GM21526 (cell line): ENCODE data around the gene GANAB.
A peak's percentile ranks its signal among the peaks of the same experiment; 100 is the strongest.
"Not testable (repeated sequence)": the region's sequence is repeated elsewhere in the genome, so short reads cannot be mapped to it uniquely, and the experiment has no call there.

Experiments
- ATAC-seq: cut with Tn5 transposase; IDR thresholded peaks from one replicate; pipeline ENCODE4 v1.9.1; 2021; ENCODE audit warnings: moderate library complexity; ENCODE audit not compliant: unreplicated experiment, low FRiP score

The GANAB gene

DNA sequence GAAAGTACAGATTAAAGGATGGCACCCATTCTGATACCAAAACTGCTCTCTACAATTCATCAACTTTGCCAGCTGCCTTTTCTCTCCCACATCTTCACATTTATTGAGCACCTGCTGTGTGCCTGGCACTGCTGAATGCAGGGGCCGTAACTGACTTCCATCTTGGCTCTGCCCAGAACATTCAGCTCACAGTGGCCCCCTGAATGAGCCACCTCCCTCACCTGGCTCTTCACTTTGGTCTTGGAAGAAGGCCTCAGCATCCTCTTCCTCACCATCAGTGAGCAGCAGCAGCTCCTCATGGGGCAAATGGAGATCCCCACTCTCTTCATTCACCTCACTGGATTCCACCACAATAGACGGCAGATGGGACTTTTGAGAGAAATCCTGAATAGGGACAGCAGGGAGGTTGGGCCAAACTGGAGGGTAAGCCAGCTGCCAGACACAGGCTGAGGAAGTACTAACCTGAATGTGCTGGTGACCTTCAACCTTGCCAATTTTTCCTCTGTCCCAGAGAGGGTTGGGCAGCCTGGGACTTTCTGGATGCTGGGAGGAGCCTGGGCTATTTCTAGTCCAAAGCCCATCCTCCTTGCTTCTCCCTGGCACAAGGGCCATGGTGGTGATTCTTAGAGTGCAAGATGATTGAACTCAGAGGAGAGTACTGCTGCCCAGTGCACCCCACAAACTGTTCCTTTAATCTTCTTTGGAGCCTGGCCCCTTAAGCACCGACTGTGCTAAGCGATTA lies 23.2 kb upstream of the GANAB start:
- no peak for ATAC-seq

DNA sequence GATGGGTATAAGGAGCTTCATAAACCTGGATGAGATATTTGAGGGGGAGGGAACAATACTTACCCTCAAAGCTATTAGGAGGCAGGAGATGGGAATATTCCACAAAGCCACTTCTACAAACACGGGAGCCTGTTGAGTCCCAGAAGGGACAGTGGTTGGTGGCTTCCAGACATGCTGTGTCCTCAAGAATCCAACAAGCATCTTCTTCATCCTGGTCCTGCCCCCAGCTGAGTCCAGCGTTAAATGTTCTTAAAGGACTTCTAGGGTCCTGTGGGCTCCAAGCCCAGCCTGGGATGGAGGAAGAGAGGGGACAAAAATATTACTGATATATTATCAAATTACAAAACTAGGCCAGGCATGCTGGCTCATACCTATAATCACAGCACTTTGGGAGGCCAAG lies 21.0 kb upstream of the GANAB start:
- ATAC-seq: no peak

- no peak for ATAC-seq
Measured at GRCh38 chr11:62666259-62666926, 20.0 kb upstream of the GANAB start.

DNA sequence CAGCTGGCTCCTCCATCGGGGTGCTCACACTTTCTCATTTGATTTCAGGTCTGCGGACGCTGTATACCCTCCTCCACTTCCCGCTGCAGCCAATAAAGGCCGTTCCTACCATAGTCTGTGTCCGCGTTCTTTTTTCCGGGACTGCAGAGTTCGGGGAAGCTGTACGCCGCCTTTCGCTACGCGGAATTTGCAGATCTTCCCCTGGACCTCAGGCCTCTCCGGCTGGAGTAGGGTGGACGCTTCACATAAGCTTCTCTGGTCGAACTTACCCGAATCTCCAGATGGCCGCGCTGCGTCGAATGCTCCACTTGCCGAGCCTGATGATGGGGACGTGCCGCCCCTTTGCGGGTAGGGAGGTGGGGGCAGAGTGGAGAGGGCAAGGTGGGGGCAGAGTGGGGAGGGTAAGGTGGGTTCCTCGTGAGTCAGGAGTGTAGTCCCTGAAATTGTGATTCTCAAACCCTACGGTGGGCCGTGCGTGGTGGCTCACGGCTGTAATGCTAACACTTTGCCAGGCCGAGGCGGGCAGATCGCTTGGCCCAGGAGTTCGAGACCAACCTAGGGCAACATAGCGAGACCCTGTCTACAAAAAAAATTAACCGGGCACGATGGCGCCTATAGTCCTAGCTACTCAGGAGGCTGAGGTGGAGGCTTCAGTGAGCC lies 19.3 kb upstream of the GANAB start:
- peak; percentile 11 for ATAC-seq

DNA sequence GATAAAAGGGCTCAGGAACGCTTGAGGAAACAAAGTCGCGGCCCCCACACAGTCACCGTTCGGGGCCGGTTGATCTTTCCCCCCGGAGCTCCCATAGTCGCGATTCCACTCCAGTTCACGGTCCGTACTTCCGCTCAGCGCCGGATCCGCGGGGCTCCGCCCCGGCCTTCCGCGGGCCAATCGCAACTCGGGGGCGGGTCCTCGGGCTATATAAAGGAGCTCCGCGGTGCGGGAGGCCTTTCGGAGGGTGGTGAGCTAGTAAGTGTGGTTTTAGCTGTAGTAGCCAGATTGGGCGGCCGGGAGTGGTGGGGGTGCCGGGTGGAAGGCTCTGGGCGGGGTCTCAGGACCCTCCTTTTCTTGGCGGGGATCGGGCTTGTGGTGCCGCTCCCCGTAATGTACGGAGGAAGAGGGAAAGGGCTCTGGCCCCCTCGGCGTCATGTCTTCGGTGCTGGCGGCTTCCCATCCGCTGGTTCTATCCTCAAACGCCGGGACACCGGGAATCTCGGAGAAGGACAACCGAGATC lies 18.7 kb upstream of the GANAB start, which contains the start of the genes C11orf98 and CSKMT:
Gene C11orf98 (minus strand): TSS at position 136 of the 524 bp plus-strand sequence. CDS start 41 bp downstream, at position 95.
Gene CSKMT (plus strand): TSS at position 238 of the 524 bp plus-strand sequence. CDS start 568 bp downstream, outside the sequence.
- peak; percentile 59 for ATAC-seq

GRCh38 chr11:62664405-62665074 lies 18.1 kb upstream of the GANAB start:
- ATAC-seq: peak; percentile 27

DNA sequence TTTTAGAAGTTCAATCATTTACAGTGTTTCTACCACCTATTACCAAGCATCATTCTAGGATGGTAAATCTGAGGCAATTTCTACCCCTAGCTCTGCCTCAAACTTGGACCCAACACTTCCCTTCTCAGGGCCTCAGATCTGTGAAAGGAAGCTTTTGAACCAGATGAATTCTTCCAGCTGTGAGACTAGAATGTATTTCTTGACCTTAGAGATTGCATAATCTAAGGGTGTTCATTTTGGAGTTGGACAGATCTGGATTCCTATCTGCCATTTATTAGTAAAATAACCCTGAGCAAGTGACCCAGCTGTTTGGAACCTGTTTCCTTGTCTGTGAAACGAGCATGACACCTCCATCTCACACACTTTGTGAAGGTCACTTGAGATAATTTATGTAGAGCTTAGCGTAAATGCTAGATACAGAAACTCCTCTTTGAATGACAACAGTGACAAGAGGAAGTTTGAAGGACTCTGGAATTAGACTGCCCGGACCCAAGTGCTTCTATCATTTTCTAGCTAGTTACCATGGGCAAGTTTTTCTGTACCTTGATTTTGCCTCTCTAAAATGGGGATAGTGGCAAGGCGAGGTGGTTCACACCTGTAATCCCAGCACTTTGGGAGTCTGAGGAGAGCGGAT lies 10.5 kb upstream of the GANAB start:
- ATAC-seq: no peak

GRCh38 chr11:62654297-62654696 lies 7.9 kb upstream of the GANAB start:
- ATAC-seq: no peak

DNA sequence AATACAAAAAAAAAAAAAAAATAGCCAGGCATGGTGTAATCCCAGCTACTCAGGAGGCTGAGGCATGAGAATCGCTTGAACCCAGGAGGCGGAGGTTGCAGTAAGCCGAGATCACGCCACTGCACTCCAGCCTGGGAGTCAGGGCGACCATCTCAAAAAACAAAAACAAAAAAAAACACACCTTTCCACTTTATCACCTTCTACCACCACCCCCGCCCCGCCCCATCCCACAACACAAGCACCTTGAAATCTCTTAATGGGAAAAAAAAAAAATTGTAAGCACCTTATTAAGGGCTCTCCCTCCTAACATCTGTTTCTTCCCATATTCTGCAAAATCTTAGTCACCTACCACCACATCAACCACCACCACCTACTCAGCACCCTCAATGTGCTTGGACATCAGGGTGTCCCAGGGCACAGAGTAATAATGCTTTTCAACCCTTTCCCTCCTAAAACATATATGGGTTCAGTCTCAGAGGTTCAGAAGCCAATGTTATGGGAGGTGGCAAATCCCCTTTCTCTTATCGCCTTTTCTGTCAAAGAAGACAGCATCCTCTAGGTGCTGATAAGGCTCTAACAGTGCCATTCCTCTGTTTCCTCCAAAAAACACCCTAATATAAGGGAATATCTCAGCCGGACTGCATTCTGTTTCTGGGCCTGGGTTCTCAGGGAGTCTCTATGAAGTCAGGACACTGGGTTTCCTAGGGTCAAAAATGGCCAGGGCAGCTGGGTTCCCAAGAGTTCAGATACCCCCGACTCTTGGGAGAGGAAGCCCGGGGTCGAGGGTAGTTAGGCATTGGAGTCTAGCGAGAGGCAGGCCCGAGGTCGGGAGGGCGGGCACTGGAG lies 6.0 kb upstream of the GANAB start:
- ATAC-seq: peak; percentile 17

GRCh38 chr11:62650283-62650682 lies 3.9 kb upstream of the GANAB start:
- not testable (repeated sequence) for ATAC-seq

- ATAC-seq: no peak
Measured at GRCh38 chr11:62649486-62649885, 3.1 kb upstream of the GANAB start.

- no peak for ATAC-seq
Measured at GRCh38 chr11:62648967-62649364, 2.6 kb upstream of the GANAB start.

- no peak for ATAC-seq
Measured at GRCh38 chr11:62648185-62648966, 2.0 kb upstream of the GANAB start.

- no peak for ATAC-seq
Measured at GRCh38 chr11:62647609-62648005, 1.2 kb upstream of the GANAB start.

DNA sequence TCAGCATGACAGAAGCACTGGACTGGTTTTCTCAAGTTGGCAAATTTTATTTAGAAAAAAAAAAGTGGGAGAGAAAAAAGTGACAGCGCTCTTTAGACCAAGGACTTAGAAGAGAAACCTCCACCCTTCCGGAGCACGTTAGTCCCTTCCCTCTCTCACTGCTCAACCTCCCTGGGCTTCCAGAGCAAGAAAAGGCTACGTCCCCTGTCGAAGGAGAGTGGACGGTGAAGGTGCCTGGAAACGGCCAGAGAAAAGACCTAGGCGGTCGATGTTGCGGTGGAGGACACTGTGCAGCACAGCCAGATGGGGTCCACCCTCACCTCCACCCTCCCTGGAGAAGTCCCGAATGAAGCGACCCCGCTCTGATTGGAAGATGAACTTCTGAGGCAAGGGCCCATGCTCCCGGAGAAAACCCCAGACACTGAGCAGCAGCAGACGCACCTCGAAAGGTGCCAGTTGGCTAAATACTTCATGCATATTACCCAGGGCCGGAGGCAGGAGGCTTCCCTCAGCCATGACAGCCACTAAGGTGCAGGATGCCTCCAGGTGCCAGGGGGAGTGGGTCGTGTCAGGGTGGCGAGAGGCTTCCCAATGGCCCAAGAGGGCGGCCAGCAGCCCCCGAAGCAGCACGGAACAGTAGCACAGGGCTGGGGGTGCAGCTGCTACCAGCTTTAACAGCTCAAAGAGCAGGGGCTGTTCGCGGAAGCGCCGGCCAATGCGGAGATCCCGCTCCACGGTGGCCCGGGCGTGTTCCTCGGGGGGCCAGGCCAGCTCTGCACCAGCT lies 604 bp upstream of the GANAB start:
- ATAC-seq: no peak

DNA sequence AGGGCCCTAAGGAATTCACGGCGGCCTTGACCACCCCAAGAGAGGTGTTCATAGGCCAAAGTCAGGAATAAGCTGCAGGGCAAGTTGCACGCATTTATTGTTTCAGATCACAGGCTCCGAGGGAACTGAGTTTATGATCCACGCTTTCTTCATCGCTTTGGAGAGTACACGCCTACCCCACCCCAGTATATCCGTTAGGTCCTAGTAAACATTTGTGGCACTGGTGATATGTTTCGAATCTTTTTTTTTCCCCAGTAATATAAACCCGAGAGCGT lies 805 bp downstream of the GANAB start:
- ATAC-seq: peak; percentile 0

GRCh38 chr11:62644220-62644619 lies 2.2 kb downstream of the GANAB start:
- no peak for ATAC-seq

- no peak for ATAC-seq
Measured at GRCh38 chr11:62632492-62632891, 13.9 kb downstream of the GANAB start.
